Measurements from ENCODE around the gene PIBF1. TPM values are rescaled to one million over a fixed set of nuclear protein-coding genes. Genes with fewer than 3 reads are reported as not detected.
"Not testable (repeated sequence)": the region's sequence is repeated elsewhere in the genome, so short reads cannot be mapped to it uniquely, and the experiment has no call there.

Gene PIBF1
- total RNA-seq, 2 donors from 2014 or later: 19.9 to 24.9 TPM

DNA sequence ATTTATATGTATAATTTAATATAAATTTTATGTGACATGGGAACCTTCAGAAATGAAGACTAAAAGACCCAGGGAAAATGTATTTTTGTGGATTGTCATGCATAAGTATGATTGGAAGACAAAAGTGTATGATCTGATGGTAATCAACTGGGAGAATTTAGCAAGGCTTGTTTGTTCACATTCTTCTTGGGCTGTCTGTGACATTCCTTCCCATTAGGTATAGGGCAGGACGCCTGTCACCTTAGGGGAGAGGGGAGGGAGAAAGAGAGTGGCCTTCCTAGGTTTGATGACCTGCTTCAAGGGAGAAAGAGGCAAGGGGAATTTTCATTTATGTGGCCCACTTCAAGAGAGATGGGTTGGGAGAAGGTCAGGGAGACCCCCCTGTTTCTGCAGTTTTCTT, 22.4 kb downstream of the PIBF1 start:
- WGBS: 87% methylated on average over 1 of the region's 1 CpG
- intact Hi-C loops (cut with DNase I): loop anchor here (10.0 kb wide), 1 partner anchor 900 kb away; no protein-coding TSS in a partner anchor

DNA sequence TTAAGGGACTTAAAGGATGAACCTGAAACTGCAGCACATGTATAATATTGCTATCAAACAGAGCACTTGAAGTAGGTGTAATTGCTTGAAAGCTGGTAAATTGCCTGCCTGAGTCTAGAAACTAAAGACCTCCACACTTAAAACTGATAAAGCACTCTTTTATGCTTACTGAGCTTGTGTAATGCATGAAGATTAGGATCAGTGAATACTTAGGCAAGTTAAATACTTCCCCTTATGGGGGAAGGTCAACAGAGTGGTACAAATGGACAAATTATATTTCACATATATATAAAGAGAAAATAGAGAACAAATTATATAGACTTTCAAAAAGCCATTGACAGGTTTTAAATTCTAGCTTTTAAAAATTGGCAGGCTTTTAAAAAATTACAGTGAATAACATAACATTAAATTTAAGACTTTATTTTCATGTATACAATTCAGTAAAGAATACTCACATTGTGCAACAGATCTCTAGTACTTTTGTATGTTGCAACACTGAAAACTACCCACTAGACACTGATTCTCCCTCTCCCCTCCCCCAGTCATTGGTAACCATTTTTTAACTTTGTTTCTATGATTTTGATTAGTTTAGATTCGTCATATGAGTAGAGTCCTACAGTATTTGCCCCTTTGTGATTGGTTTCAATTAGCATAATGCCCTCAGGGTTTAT, 23.9 kb downstream of the PIBF1 start:
- WGBS: 100% methylated on average over 1 of the region's 1 CpG
- no peaks in the 10 kb centered on the region for H3K27me3 ChIP-seq (replicated peaks; ENCODE audit: insufficient read depth)
- H3K4me1 ChIP-seq (replicated peaks): no peaks in the 10 kb centered on the region
- H3K27ac ChIP-seq: no peak overlapping the region
- TF ChIP-seq POLR2A (IDR thresholded peaks at IDR 0.05): no peak
- TF ChIP-seq, protein P1, sequence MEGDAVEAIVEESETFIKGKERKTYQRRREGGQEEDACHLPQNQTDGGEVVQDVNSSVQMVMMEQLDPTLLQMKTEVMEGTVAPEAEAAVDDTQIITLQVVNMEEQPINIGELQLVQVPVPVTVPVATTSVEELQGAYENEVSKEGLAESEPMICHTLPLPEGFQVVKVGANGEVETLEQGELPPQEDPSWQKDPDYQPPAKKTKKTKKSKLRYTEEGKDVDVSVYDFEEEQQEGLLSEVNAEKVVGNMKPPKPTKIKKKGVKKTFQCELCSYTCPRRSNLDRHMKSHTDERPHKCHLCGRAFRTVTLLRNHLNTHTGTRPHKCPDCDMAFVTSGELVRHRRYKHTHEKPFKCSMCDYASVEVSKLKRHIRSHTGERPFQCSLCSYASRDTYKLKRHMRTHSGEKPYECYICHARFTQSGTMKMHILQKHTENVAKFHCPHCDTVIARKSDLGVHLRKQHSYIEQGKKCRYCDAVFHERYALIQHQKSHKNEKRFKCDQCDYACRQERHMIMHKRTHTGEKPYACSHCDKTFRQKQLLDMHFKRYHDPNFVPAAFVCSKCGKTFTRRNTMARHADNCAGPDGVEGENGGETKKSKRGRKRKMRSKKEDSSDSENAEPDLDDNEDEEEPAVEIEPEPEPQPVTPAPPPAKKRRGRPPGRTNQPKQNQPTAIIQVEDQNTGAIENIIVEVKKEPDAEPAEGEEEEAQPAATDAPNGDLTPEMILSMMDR (IDR thresholded peaks at IDR 0.05): no peak
- no peak for TF ChIP-seq POLR2AphosphoS5 (IDR thresholded peaks at IDR 0.05)
- no peak overlapping the region for H3K4me3 ChIP-seq
- H3K36me3 ChIP-seq: no peaks in the 10 kb centered on the region
- intact Hi-C loops (cut with DNase I): loop anchor here (10.0 kb wide), 1 partner anchor 899 kb away; no protein-coding TSS in a partner anchor
- H3K9me3 ChIP-seq: no peaks in the 10 kb centered on the region
- DNase-seq (ENCODE audit: low spot score): no peak

More for the DNA sequence above, 22.4 kb downstream of the PIBF1 start:
- H3K4me1 ChIP-seq (replicated peaks): no peaks in the 10 kb centered on the region
- DNase-seq (ENCODE audit: low spot score): no peak
- TF ChIP-seq, protein P1 (IDR thresholded peaks at IDR 0.05): no peak
- TF ChIP-seq POLR2AphosphoS5 (IDR thresholded peaks at IDR 0.05) (no peak), POLR2A (IDR thresholded peaks at IDR 0.05) (no peak)
- no peak overlapping the region for H3K4me3 ChIP-seq
- H3K27me3 ChIP-seq (replicated peaks; ENCODE audit: insufficient read depth): no peaks in the 10 kb centered on the region
- H3K27ac ChIP-seq: no peak overlapping the region
- H3K9me3 ChIP-seq: no peaks in the 10 kb centered on the region
- no peaks in the 10 kb centered on the region for H3K36me3 ChIP-seq

- not testable (repeated sequence) for H3K9me3 ChIP-seq; H3K27me3 ChIP-seq (replicated peaks; ENCODE audit: insufficient read depth); H3K4me3 ChIP-seq; H3K27ac ChIP-seq; H3K4me1 ChIP-seq (replicated peaks); DNase-seq (ENCODE audit: low spot score); H3K36me3 ChIP-seq
- intact Hi-C loops (cut with DNase I): loop anchor here (10.0 kb wide), 1 partner anchor 898 kb away; no protein-coding TSS in a partner anchor
- WGBS: 100% methylated on average over 1 of the region's 1 CpG
Measured at GRCh38 chr13:72806514-72806913, 24.6 kb downstream of the PIBF1 start.

- intact Hi-C loops (cut with DNase I): loop anchor here (10.0 kb wide), 1 partner anchor 896 kb away; no protein-coding TSS in a partner anchor
- TF ChIP-seq, protein P1 (IDR thresholded peaks at IDR 0.05): peak in 2 of 4 experiments; percentile 40 to 46
- TF ChIP-seq POLR2A (IDR thresholded peaks at IDR 0.05): no peak
- WGBS: 8% methylated on average over 1 of the region's 1 CpG
- DNase-seq (ENCODE audit: low spot score): no peak
- Histone ChIP-seq H3K4me1 (replicated peaks) (no peaks in the 10 kb centered on the region), H3K27ac (no peak overlapping the region), H3K4me3 (no peak overlapping the region), H3K36me3 (no peaks in the 10 kb centered on the region), H3K27me3 (replicated peaks; ENCODE audit: insufficient read depth) (no peaks in the 10 kb centered on the region), H3K9me3 (no peaks in the 10 kb centered on the region)
Measured at GRCh38 chr13:72808917-72809500, 27.1 kb downstream of the PIBF1 start.

GRCh38 chr13:72820156-72820897, 38.4 kb downstream of the PIBF1 start:
- Histone ChIP-seq H3K36me3 (no peaks in the 10 kb centered on the region), H3K27ac (no peak overlapping the region), H3K4me1 (replicated peaks) (no peaks in the 10 kb centered on the region), H3K9me3 (no peaks in the 10 kb centered on the region), H3K27me3 (replicated peaks; ENCODE audit: insufficient read depth) (no peaks in the 10 kb centered on the region), H3K4me3 (no peak overlapping the region)
- TF ChIP-seq POLR2A (IDR thresholded peaks at IDR 0.05): no peak
- TF ChIP-seq, protein P1 (IDR thresholded peaks at IDR 0.05): no peak
- no peak for TF ChIP-seq POLR2AphosphoS5 (IDR thresholded peaks at IDR 0.05)
- WGBS: 70% methylated on average over 8 of the region's 8 CpGs
- intact Hi-C loops (cut with DNase I): loop anchor here (10.0 kb wide), 1 partner anchor 234 kb away; the partner anchor contains the start of gene KLF5
- DNase-seq (ENCODE audit: low spot score): no peak
